ENCODE results near the gene LINGO3. TPM values are rescaled to one million over a fixed set of nuclear protein-coding genes. Genes with fewer than 3 reads are reported as not detected.
"Not testable (repeated sequence)": the region's sequence is repeated elsewhere in the genome, so short reads cannot be mapped to it uniquely, and the experiment has no call there.

Gene LINGO3
- under 1 TPM; 0.15 to 0.17 TPM for total RNA-seq

GRCh38 chr19:2308114-2308556 is at the start of gene LINGO3:
Gene LINGO3 (minus strand): TSS chr19:2308154. CDS start chr19:2291776, 16,378 bp downstream.
- ChIA-PET POLR2A (no interaction called here), CTCF (interaction anchor here (0.6 kb wide), 1 partner anchor 417 kb away, joined by 3 read pairs; no protein-coding TSS in a partner anchor)

GRCh38 chr19:2356036-2356646 is 48.2 kb upstream of the LINGO3 start:
- CTCF ChIA-PET, result interaction anchor here (0.5 kb wide), 1 partner anchor 814 kb away, joined by 4 read pairs; no protein-coding TSS in a partner anchor
- POLR2A ChIA-PET, result no interaction called here

GRCh38 chr19:2355168-2356035 is 47.4 kb upstream of the LINGO3 start:
- CTCF ChIA-PET, result no interaction called here
- POLR2A ChIA-PET, result no interaction called here

- CTCF ChIA-PET, result no interaction called here
- POLR2A ChIA-PET, result no interaction called here
Observed at GRCh38 chr19:2354670-2355069, 46.7 kb upstream of the LINGO3 start.

- POLR2A ChIA-PET, result no interaction called here
- CTCF ChIA-PET, result no interaction called here
Observed at GRCh38 chr19:2353887-2354592, 46.1 kb upstream of the LINGO3 start.

- CTCF ChIA-PET, result no interaction called here
- POLR2A ChIA-PET, result no interaction called here
Observed at GRCh38 chr19:2353159-2353886, 45.4 kb upstream of the LINGO3 start.

- POLR2A ChIA-PET, result no interaction called here
- CTCF ChIA-PET, result interaction anchor here (0.5 kb wide), 1 partner anchor 263 kb away, joined by 3 read pairs; no protein-coding TSS in a partner anchor
Observed at GRCh38 chr19:2352121-2352520, 44.2 kb upstream of the LINGO3 start.

- ChIA-PET POLR2A (no interaction called here), CTCF (no interaction called here)
Observed at GRCh38 chr19:2351591-2351990, 43.6 kb upstream of the LINGO3 start.

GRCh38 chr19:2350656-2351055 is 42.7 kb upstream of the LINGO3 start:
- CTCF ChIA-PET, result no interaction called here

GRCh38 chr19:2349818-2350217 is 41.9 kb upstream of the LINGO3 start:
- POLR2A ChIA-PET, CTCF ChIA-PET: not testable (repeated sequence)

More at GRCh38 chr19:2350656-2351055, 42.7 kb upstream of the LINGO3 start:
- POLR2A ChIA-PET, result interaction anchor here (0.7 kb wide), 1 partner anchor 43 kb away, joined by 3 read pairs; no protein-coding TSS in a partner anchor

- ChIA-PET CTCF (no interaction called here), POLR2A (no interaction called here)
Observed at GRCh38 chr19:2345794-2346663, 38.1 kb upstream of the LINGO3 start.

GRCh38 chr19:2345076-2345475 is 37.1 kb upstream of the LINGO3 start:
- ChIA-PET CTCF (no interaction called here), POLR2A (no interaction called here)

- ChIA-PET POLR2A (no interaction called here), CTCF (no interaction called here)
Observed at GRCh38 chr19:2344381-2344870, 36.5 kb upstream of the LINGO3 start.

GRCh38 chr19:2343289-2343982 is 35.5 kb upstream of the LINGO3 start:
- POLR2A ChIA-PET, result no interaction called here
- CTCF ChIA-PET, result no interaction called here

GRCh38 chr19:2342656-2343288 is 34.8 kb upstream of the LINGO3 start:
- ChIA-PET CTCF (no interaction called here), POLR2A (no interaction called here)

- POLR2A ChIA-PET, result no interaction called here
- CTCF ChIA-PET, result no interaction called here
Observed at GRCh38 chr19:2341982-2342381, 34.0 kb upstream of the LINGO3 start.

- POLR2A ChIA-PET, result no interaction called here
- CTCF ChIA-PET, result no interaction called here
Observed at GRCh38 chr19:2341244-2341751, 33.3 kb upstream of the LINGO3 start.
